HepG2 (cell line): ENCODE results near the gene PCDHGB1. TPM values are rescaled to one million over a fixed set of nuclear protein-coding genes. Genes with fewer than 3 reads are reported as not detected.

ENCODE experiments used
- ARHGAP35 ChIP-seq: sonication (generic); formaldehyde crosslinking; IDR thresholded peaks from 2 replicates; pipeline ENCODE4 v1.9.0; 2022; ENCODE audit warnings: mild to moderate bottlenecking, inconsistent platforms, moderate library complexity, missing genetic modification reagents, borderline replicate concordance
- ARID2 ChIP-seq: sonication (generic); formaldehyde crosslinking; IDR thresholded peaks from 2 replicates; pipeline ENCODE4 v1.8.1; 2022; ENCODE audit warnings: mild to moderate bottlenecking, missing genetic modification reagents, borderline replicate concordance
- BCL3 ChIP-seq: sonication (generic); formaldehyde crosslinking; IDR thresholded peaks from 2 replicates; pipeline ENCODE4 v1.5.1; 2020; ENCODE audit warnings: mild to moderate bottlenecking, missing genetic modification reagents, moderate library complexity
- BHLHE40 ChIP-seq: IDR thresholded peaks from 2 replicates; pipeline ENCODE4 v1.6.1; 2011; ENCODE audit warnings: low read length, improper control_type of control experiment
- DPF2 ChIP-seq: sonication (generic); formaldehyde crosslinking; IDR thresholded peaks from 2 replicates; pipeline ENCODE4 v1.4.0; 2020; ENCODE audit warnings: mild to moderate bottlenecking, low read depth, missing genetic modification reagents, borderline replicate concordance
- HDAC1 ChIP-seq: sonication (generic); formaldehyde crosslinking; IDR thresholded peaks from 2 replicates; pipeline ENCODE4 v1.5.1; 2020; ENCODE audit warnings: mild to moderate bottlenecking, missing genetic modification reagents
- HNF4G ChIP-seq, 2 experiments: sonication (generic) in 1 of 2; formaldehyde crosslinking in 1 of 2; IDR thresholded peaks; 2 replicates each; pipeline versions ENCODE4 v1.4.0 to v1.6.1; 2011 to 2020; ENCODE audit warnings: borderline replicate concordance in 2 of 2, low read depth in 2 of 2, mild to moderate bottlenecking in 2 of 2, low read length in 1 of 2, missing genetic modification reagents in 1 of 2, moderate library complexity in 1 of 2
- HNRNPLL ChIP-seq: fragments of 200-400 bp; formaldehyde crosslinking; IDR thresholded peaks from 2 replicates; pipeline ENCODE4 v1.6.1; 2017; ENCODE audit warnings: mild to moderate bottlenecking, low read depth, low read length; ENCODE audit not compliant: poor library complexity, severe bottlenecking
- MXD3 ChIP-seq: IDR thresholded peaks from 2 replicates; pipeline ENCODE4 v1.6.1; 2016; ENCODE audit warnings: mild to moderate bottlenecking, missing biosample characterization, missing genetic modification reagents
- RAD51 ChIP-seq: fragments of 450-650 bp; IDR thresholded peaks from 2 replicates; pipeline ENCODE4 v1.6.1; 2016; ENCODE audit warnings: borderline replicate concordance
- RELA ChIP-seq: sonication (generic); formaldehyde crosslinking; IDR thresholded peaks from 2 replicates; pipeline ENCODE4 v1.4.0; 2020; ENCODE audit warnings: missing genetic modification reagents
- SMAD1 ChIP-seq: sonication (generic); formaldehyde crosslinking; IDR thresholded peaks from 2 replicates; pipeline ENCODE4 v1.4.0; 2020; ENCODE audit warnings: missing genetic modification reagents, low read depth, mild to moderate bottlenecking, borderline replicate concordance
- YEATS2 ChIP-seq: sonication (generic); formaldehyde crosslinking; IDR thresholded peaks from 2 replicates; pipeline ENCODE4 v1.4.0; 2020; ENCODE audit warnings: missing genetic modification reagents, borderline replicate concordance
- ZBTB8A ChIP-seq: sonication (generic); formaldehyde crosslinking; IDR thresholded peaks from 2 replicates; pipeline ENCODE4 v1.4.0; 2020; ENCODE audit warnings: mild to moderate bottlenecking, low read depth, missing genetic modification reagents, borderline replicate concordance
- ZKSCAN1 ChIP-seq: fragments of 150-350 bp; IDR thresholded peaks from 2 replicates; pipeline ENCODE4 v1.6.1; 2014; ENCODE audit warnings: low read length
- ZMYM2 ChIP-seq: sonication (generic); formaldehyde crosslinking; IDR thresholded peaks from 2 replicates; pipeline ENCODE4 v1.8.0; 2022; ENCODE audit warnings: mild to moderate bottlenecking, missing genetic modification reagents
- ZNF180 ChIP-seq: sonication (generic); formaldehyde crosslinking; IDR thresholded peaks from 2 replicates; pipeline ENCODE4 v1.4.0; 2020; ENCODE audit warnings: low read depth, missing genetic modification reagents, borderline replicate concordance
- ZNF24 ChIP-seq: fragments of 450-650 bp; IDR thresholded peaks from 2 replicates; pipeline ENCODE4 v1.6.1; 2017; ENCODE audit warnings: antibody characterized with exemption, mild to moderate bottlenecking
- ZNF383 ChIP-seq: sonication (generic); formaldehyde crosslinking; IDR thresholded peaks from 2 replicates; pipeline ENCODE4 v1.4.0; 2020; ENCODE audit warnings: missing genetic modification reagents, mild to moderate bottlenecking, borderline replicate concordance
- ZNF468 ChIP-seq: sonication (generic); formaldehyde crosslinking; IDR thresholded peaks from 2 replicates; pipeline ENCODE4 v1.8.0; 2022; ENCODE audit warnings: mild to moderate bottlenecking, moderate library complexity, missing genetic modification reagents
- ZNF7 ChIP-seq: IDR thresholded peaks from 2 replicates; pipeline ENCODE4 v1.6.1; 2016; ENCODE audit warnings: missing biosample characterization, missing genetic modification reagents
- ZSCAN21 ChIP-seq: sonication (generic); formaldehyde crosslinking; IDR thresholded peaks from 2 replicates; pipeline ENCODE4 v1.8.0; 2022; ENCODE audit warnings: mild to moderate bottlenecking, missing genetic modification reagents, moderate library complexity, borderline replicate concordance
- polyA plus RNA-seq, 8 experiments: library from polyadenylated mRNA; depleted of rRNA in 3 of 8; stranded (reverse) in 7 of 8; unstranded in 1 of 8; fragments of >200 nt; fragmentation: Illumina TruSeq in 4 of 8; extraction: Trizol in 4 of 8; gene quantifications; 2 replicates each; pipeline versions ENCODE4 v1.2.1 to v1.2.3, GENCODE V29; 2011 to 2016; ENCODE audit warnings: low read depth in 4 of 8, missing spikeins in 1 of 8, mixed read lengths in 1 of 8; ENCODE audit not compliant: insufficient read depth in 1 of 8
- total RNA-seq, 5 experiments: library from RNA; depleted of rRNA; stranded (reverse); fragments of >200 nt; fragmentation: Illumina TruSeq; extraction: Trizol; gene quantifications; 2 replicates each; pipeline ENCODE4 v1.2.3, GENCODE V29; 2016; ENCODE audit warnings: low read depth in 1 of 5
- TF ChIP-seq, protein P1 (sequence below): sonication (generic); formaldehyde crosslinking; IDR thresholded peaks from 2 replicates; pipeline ENCODE4 v1.5.0; 2020; ENCODE audit warnings: missing genetic modification reagents
- TF ChIP-seq, protein P2 (sequence below): IDR thresholded peaks from 2 replicates; pipeline ENCODE4 v1.6.1; 2016; ENCODE audit warnings: mild to moderate bottlenecking

Gene PCDHGB1
- total and polyA plus RNA-seq, 2 of the 13 experiments (the other 11 are each of a cell fraction or from before 2014, with no cell fraction given), result 1.0 to 2.6 TPM

GRCh38 chr5:141320225-141321169 lies 29.4 kb upstream of the PCDHGB1 start, which contains the start of gene TAF7 (continued):
- TF ChIP-seq ZNF180 (CRISPR knock-in tag), result no peak
- peak; percentile 88 for TF ChIP-seq YEATS2
- 0 out of 2 replicates have a peak, but pooled peaks have one; percentile 28 for TF ChIP-seq ARID2 (CRISPR knock-in tag)
- TF ChIP-seq BCL3 (CRISPR knock-in tag), result peak; percentile 87
- no peak for TF ChIP-seq DPF2 (CRISPR knock-in tag)
- peak; percentile 15; the same call in 1 of the 2 replicates for TF ChIP-seq ZMYM2 (CRISPR knock-in tag)
- no peak for TF ChIP-seq ZNF24
- peak; percentile 84 for TF ChIP-seq RELA (CRISPR knock-in tag)
- no peak for TF ChIP-seq HNF4G (IDR thresholded peaks at IDR 0.05; ENCODE audit: borderline replicate concordance, low read depth, low read length)
- peak; percentile 80; the same call in 1 of the 2 replicates for TF ChIP-seq HNF4G (CRISPR knock-in tag; IDR thresholded peaks at IDR 0.05; ENCODE audit: borderline replicate concordance, low read depth)
- peak; percentile 23; the same call in 1 of the 2 replicates for TF ChIP-seq ARHGAP35 (CRISPR knock-in tag)
- TF ChIP-seq ZKSCAN1, result no peak
- TF ChIP-seq ZNF7 (CRISPR knock-in tag), result no peak; the same call in 1 of the 2 replicates
- TF ChIP-seq HNRNPLL, result peak; percentile 51
- TF ChIP-seq, protein P1, sequence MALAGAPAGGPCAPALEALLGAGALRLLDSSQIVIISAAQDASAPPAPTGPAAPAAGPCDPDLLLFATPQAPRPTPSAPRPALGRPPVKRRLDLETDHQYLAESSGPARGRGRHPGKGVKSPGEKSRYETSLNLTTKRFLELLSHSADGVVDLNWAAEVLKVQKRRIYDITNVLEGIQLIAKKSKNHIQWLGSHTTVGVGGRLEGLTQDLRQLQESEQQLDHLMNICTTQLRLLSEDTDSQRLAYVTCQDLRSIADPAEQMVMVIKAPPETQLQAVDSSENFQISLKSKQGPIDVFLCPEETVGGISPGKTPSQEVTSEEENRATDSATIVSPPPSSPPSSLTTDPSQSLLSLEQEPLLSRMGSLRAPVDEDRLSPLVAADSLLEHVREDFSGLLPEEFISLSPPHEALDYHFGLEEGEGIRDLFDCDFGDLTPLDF (CRISPR knock-in tag), result no peak
- TF ChIP-seq SMAD1 (CRISPR knock-in tag), result peak; percentile 35; the same call in 1 of the 2 replicates
- TF ChIP-seq RAD51, result no peak
- no peak for TF ChIP-seq ZSCAN21 (CRISPR knock-in tag)
- no peak for TF ChIP-seq ZNF468 (CRISPR knock-in tag)
- TF ChIP-seq, protein P2, sequence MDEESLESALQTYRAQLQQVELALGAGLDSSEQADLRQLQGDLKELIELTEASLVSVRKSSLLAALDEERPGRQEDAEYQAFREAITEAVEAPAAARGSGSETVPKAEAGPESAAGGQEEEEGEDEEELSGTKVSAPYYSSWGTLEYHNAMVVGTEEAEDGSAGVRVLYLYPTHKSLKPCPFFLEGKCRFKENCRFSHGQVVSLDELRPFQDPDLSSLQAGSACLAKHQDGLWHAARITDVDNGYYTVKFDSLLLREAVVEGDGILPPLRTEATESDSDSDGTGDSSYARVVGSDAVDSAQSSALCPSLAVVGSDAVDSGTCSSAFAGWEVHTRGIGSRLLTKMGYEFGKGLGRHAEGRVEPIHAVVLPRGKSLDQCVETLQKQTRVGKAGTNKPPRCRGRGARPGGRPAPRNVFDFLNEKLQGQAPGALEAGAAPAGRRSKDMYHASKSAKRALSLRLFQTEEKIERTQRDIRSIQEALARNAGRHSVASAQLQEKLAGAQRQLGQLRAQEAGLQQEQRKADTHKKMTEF (CRISPR knock-in tag), result peak; percentile 83
- TF ChIP-seq HDAC1, result peak; percentile 59
- peak; percentile 87; the same call in 1 of the 2 replicates for TF ChIP-seq MXD3 (CRISPR knock-in tag)
- TF ChIP-seq ZBTB8A, result peak; percentile 53; the same call in 1 of the 2 replicates
- no peak for TF ChIP-seq BHLHE40
- TF ChIP-seq ZNF383 (CRISPR knock-in tag), result 0 out of 2 replicates have a peak, but pooled peaks have one; percentile 29
